Stimulated activated CD8-positive, alpha-beta memory T cell treated with anti-CD3 and anti-CD28 coated beads, Interleukin-2, amount 100 ng/mL, for 48 hours (primary cell): ENCODE measurements around the gene FGD6.
"Not testable (repeated sequence)": the region's sequence is repeated elsewhere in the genome, so short reads cannot be mapped to it uniquely, and the experiment has no call there.

ENCODE experiments used
- DNase-seq, 2 donors: peaks; one replicate each; pipeline ENCODE4 v3.0.0-alpha.2; 2020; ENCODE audit warnings: low read depth in 2 of 2

FGD6 gene

DNA sequence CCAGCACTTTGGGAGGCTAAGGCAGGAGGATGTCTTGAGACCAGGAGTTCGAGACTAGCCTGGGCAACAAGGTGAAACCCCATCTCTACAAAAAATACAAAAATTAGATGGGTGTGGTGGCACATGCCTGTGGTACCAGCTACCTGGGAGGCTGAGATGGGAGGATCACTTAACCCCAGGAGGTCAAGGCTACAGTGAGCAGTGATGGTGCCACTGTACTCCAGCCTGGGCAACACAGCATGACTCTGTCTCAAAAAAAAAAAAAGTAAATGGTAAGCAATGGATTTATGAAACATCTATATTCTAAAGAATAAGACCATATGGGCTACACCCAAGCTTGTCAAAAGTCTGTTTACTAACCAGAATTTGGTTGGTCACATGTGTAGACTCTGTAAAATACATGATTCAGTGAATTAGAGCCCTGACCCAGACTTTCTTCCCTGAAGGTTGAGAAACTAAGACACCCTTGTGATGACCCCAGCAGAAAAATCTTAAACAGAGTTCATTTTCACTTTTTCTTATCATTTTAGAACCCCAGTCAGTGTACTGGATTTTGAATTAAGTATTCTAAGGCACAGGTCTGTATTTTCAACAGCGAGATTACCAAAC, 12.1 kb downstream of the FGD6 start:
- no peak for DNase-seq

DNA sequence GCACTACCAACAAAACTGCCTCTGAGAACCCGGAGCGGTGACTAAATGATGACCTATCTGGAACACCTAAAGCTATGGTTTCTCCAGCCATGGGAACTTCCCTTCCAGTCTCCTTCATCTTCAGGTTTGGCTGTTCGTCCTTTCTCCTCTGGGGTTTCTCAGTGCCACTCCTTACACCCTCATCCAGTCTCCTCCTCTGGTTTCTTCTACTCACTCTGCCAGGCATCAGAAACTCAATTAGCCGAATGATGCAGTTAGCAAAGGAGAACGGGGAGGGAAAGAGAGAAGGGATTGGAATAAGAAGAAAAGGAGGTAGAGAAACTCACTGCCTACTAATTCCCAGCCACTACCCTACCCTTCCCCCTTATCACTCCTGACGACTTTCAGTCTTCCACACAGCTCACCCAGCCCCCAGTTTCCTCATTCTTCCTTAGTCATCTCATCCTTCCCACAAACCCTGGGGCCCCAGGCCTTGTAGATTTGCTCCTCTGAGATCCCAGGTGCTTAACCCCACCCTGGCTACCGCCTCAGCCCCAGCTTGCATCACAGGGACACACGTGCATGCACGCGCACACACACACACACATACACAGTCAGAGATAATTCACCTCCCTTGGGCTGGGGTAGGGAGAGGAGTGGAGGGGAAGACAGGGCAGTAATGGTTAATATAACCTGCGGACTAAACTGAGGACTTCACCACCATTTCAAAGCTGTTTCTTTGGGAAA, 13.0 kb downstream of the FGD6 start:
- DNase-seq: no peak

DNA sequence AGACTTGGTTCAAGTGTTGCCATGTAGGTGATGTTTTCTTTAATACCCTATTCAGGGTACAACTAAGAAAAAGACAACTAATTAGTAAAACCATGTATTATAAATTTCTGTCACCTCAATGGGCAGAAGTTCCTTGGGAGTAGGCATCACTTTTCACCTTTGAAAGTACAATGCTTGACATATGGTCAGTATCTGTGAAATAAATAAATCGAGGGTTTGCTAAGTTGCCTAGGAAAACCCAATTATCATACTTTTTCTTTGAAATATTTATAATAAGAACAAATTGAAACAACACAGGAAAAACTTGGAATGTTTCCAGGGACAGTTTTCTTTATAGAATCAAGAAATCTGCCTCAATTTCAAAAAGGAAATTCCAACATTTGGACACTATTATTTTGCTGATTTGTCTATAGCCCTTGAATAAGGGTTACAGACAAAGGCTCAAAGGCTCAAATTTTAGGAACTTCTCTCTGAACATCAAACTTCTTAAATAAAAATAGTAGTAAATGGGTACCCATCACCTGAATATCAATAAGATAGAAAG, 13.7 kb downstream of the FGD6 start:
- no peak for DNase-seq

DNA sequence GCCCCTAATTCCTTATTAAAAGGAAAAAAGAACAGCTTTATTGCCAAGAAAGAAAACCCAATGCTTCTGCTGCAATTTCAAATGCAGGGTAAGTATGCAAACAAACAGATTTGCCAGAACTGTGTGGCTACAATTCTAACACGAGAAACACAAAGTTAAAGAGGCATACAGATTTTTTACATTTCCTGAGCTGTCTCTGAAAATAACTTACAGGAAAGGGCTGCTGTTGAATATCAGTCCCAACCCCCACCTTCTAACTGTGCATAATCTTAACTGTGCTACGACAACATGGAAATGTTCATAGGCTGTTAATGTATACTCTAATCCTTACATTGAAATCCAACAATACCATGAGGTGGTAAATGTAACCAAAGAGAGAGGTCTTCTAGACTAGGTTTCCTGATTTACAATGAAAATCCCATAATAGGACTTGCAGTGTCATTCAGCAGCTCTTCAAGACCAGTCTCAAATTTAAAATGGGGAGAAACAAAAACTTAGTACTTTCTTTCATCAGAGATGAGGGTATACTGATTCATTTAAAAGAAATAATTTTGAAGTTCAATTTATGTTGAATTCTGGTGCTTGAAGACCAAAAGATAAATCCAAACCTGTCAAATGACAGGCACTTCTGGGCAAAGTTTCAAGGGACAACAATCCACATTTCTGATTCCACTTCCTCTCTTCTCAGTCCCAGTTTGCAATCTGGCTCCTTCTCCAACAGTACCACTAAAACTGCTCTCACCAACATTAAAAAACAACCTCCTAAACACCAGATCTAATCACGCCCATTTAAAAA, 14.4 kb downstream of the FGD6 start:
- no peak for DNase-seq

DNA sequence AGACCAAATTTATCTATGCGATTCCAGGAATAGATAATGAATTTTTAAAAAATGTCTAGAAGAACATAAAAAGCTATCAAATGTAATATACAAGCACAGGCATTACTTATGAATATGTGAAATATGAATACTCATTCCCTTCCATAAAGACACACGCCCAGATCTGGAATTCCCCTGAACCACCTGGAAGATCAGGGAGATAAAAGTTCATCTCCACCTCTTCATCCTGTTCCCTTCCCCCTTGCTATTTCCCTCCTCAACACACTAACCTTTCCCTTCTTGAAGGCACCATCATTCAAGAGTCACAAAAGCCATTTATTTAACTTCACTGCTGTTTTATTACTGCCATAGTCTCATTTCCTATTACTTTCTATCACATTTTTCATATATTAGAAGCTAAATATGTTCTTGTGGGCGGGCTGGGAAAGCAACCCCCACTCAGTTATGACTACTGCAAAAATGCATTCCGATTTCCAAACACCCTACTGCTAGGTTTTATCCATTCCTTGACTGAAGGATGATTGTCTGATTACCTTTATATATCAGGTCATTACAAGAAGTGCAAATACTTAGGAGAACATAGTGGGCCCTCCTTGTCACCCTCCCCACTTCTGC, 16.1 kb downstream of the FGD6 start:
- DNase-seq: no peak

DNA sequence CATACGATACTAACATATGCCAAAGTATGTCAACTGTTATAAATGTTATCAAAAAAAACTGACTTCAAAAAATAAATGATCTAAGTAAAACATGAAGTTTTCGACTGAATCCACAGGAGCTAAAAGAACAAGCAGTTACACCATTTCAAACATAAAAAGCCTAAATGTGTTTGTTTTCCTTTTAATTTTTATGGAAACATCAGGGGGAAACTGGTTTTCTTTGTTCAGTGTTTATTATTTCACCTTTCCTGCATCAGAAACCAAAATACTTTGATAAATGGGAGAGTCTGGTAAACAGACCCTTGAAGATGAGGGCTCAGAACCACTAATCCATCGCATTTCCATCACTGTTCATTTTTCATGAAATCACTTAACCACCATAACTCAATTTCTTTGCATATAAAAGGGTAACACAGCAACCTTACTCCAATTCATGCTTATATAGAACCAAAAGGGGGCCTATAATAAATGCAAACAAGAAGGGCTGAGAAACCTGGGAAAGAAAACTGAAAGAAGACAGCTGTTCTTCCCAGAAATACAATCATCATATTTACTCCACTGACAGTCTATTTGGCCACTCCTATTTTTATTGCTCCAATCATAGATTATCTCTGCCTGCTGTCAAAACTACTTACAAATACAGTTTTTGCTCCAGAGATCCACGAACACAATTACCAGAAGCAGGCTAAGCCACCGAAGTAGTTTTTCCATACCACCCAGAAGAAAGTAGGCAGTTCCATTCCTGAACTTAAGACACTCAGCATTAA, 17.0 kb downstream of the FGD6 start:
- DNase-seq: no peak

DNA sequence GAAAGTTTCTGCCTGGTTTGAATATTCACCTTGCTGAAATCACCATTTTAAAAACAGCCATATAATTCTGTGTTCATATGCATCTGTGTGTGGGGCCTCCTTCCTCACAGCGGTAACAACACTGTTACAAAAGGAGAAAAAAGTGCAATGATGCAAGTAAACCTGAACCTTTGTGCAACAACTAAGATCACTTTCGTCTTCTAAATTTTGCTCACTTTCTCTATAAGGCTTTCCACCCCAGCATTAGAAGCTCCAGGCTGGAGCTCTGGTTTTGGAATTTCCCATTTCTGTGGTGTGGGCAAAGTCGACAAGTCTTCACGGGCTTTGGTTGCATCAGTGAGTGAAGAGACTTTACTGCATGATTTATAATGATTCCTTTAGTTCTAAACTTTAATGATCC, 18.4 kb downstream of the FGD6 start:
- DNase-seq: no peak

DNA sequence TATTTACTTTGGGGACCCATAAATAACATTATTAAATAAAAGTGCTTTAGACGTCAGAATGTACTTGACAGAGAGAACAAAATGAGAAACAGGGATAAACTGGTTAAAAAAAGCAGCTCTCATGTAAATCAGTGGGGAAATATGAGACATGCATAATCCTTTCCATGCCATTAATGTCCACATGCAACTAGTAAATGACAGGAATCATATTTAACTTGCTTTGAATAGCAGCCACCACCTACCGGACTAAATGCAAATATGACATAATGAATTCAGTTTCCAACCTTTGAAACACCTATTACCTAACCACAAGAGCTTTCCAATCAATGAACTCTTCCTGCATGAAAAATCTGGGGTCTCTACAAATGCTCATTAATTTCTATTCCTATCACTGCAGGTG, 19.6 kb downstream of the FGD6 start:
- DNase-seq: no peak

DNA sequence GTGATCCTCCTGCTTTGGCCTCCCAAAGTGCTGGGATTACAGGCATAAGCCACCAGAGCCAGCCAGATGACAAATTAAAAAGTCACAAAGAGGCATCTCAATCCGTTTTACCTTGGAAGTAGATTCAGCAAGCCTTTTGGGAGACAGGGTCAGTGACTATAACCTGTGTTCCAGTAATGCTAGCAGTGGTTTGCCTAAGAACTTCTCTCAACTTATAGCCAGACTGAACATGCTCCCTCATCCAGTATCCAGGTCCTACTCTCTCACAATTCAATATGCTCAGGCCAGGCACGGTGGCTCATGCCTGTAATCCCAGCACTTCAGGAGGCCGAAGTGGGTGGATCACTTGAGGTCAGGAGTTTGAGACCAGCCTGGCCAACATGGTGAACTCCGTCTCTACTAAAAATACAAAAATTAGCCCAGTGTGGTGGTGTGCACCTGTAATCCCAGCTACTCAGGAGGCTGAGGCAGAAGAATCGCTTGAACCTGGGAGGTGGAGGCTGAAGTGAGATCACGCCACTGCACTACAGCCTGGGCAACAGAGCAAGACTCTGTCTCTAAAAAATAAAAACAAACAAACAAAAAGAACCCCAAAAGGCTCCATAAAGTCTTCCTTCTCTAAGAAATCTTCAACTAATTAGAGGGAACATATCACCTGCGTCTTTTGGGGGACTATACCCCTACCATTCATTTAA, 20.2 kb downstream of the FGD6 start:
- DNase-seq: not testable (repeated sequence)

DNA sequence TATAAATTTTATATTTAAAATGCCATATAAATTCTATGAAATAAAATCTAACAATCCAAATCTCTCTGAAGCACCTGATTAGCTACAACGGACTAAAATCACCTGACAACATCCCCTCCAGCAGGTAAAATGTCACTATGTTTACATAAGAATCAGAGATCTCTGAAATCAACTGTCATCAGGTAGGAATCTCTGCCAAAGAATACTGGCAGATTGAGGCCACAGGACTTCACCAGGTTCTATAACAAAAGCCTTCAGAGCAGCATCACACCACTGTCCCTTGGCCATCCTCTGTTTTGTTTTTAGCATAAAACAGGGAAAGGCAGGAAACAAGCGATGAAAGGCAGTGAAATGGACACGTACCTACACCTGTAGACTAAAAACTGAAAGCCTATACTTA, 22.1 kb downstream of the FGD6 start:
- DNase-seq: no peak

DNA sequence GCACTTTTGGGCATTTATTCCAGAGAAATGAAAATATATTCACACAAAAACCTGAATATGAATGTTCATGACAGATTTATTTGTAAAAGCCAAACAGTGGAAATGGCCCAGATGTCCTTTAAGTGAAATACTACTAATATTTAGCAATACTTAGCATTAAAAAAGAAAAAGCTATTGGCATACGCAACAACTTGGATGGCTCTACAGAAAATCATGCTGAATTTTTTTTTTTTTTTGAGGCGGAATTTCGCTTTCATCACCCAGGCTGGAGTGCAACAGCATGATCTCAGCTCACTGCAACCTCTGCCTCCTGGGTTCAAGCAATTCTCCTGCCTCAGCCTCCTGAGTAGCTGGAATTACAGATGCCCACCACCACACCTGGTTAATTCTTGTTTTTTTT, 24.1 kb downstream of the FGD6 start:
- no peak for DNase-seq

DNA sequence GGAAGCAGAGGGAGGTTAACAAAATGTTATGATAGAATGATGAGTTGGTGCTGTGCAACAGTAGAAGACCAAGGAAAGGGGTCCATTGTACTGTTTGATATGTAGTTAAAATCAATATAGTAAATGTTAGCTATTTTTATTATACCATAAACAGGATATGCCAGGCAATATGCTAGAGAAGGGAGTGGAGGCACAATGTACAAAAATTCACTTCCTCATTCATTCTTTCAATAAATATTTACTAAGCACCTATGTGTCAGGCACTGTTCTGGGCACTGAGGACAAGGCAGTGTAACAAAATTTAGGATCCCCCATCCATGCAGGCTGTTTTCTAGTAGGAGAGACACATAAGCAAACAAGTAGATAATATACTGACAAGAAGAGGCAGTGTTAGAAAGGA, 25.0 kb downstream of the FGD6 start:
- no peak for DNase-seq

DNA sequence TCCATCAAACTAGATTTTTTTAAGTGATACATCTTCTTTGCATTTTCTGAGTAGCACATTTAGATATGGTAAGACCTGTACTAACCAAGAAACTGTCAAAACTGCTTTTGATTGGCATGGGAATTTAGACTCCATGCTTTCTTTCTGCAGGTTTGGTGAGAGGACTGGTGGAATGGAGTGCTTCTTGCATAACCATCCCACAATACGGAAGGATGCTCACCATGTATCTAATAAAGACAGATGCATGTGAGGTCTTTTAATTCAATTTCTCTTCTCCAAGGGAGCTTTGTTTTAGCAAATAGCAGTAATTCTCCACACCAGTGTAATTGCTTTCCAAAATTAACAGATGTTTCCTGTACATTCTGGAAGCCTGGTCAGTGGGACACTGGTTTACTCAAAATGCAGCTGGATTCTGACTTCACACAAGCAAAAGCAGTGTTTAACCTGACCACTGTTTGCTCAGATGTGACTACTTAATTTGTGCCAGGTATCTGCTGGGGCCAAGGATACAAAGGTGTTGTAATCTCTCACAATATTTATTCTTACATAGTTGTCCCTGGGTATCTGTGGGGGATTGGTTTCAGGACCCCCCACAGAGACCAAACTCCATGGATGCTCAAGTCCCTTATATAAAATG, 26.1 kb downstream of the FGD6 start:
- DNase-seq: no peak

DNA sequence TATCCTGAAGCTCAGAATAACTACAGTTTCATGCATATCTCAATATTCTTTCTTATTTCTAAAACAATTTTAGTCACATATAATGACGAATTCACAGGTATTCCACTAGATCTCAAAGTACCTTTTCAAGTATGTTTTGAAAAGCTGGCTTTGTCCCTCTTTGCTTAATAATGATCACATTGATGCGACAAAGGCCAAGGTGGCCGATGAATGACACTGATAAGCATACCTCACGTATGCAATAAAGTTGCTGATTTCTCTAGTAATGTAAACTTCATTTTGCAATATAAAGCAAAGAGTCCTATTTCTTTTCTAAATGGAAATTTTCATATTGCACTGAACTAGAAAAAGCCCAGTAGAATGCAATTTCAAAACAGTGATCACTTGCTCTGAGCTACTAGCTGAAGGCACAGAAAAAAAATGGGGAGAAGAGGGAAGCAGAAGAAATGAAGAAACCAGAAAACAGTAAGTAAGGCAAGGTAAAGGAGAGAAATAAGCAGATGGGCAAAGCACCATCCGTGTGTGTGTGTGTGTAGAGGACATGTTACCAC, 29.3 kb downstream of the FGD6 start:
- DNase-seq: no peak

DNA sequence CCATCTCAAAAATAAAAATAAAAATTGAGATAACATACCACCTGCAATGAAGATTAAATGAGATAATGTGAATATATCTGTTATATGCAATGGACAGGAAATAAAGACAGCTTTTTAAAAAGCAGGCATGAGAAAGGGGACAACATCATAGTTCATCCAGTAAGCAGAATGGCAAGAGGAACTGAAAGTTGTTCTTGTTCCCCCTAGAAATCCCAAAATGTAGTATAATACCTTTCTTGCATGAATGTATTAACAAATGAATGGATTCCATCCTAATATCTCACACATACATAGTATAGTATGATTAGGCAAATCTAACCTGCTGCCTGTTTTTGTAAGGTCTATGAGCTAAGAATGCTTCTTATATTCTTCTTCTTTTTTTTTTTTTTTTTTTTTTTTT, 31.4 kb downstream of the FGD6 start:
- no peak for DNase-seq

DNA sequence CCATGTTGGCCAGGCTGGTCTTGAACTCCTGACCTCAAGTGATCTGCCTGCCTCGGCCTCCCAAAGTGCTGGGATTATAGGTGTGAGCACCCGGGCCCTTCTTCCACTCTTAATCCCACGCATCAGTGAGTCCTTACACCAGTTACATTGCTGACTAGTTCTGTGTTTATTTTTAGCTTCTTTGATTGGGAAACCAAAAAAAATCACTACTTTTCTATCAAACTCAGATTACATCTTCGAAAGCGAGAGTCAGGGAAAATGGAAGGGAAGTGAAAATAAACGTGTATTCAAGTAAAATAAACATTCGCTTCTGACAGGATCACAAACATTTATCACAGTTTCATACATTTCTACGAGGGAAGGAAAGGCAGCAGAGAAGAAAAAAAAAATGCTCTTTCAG, 32.2 kb downstream of the FGD6 start:
- no peak for DNase-seq

DNA sequence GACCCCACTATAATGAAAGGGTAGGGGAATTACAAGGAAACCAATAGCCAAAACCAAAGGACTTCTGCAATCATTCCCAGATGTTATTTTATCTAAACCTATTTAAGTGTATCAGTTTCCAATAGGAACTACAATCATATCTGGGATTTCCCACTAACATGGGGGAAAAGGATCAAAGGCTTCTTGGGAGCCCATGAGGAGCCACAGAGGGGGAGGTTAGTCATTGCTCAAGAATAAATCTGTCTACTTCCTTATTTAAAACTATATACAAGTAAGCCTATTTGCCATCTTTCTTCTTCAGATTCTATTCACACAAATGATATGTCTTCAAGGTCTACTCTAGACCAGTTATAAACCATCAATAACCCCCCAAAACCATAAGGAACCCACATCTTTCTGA, 33.1 kb downstream of the FGD6 start:
- no peak for DNase-seq

DNA sequence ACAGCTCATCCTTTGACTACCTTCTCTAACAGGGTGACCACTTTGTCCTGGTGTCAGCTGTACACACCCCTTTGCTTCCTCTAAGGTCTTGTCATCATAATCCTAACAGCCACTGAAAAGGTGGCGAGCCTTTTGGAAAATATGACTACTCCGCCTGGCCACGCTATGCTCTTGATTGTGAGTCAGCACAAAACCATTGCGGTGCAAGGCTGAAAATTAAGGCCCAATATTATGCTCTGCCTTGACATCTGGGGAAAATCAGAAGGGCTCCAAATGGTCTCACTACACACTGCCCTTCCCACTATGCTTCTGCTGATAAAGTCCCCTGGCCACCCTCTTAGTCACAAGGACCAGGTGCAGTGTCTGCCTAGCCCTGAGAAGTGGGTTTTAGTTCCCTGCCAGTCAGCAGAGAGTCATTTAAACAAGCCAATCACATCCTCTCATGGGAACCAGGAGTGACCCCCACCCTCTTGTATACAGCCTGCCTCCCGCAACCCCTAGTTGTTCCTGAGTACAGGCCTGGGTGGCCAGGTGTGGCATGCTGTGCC, 34.3 kb downstream of the FGD6 start:
- DNase-seq: no peak

DNA sequence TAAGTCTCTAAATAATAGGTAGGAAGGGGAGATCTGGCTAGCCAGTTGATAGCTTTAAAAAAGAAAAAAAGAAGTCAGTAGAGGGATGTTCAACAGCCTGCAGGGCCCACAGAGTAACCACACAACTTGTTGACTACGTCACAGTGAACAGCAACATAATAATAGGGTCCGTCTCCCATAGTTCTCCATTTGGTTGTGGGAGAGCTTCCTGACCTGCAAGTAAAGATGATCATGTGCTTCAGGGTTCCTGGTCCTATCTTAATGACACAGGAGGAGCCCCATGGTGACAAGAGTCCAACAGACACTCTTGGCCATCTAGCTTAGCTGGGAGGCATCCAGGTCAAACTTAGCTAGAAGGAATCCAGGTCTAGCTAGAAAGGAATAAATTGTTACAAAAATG, 36.2 kb downstream of the FGD6 start:
- DNase-seq: no peak

DNA sequence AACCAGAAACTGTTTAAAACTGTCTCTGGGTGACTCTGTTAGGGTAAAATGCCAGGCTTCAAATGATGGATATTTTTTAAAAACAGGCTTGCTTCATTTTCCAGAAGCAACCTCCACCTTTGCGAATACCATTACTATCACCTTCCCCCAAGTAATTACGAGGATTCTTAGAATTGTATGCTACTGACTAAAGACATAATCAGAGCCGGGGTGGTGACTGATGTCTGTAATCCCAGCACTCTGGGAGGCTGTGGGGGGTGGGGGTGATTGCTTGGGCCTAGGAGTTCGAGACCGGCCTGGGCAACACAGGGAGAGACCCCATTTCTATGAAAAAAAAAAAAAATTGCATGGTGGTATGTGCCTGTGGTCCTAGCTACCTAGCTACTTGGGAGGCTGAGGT, 38.3 kb downstream of the FGD6 start:
- DNase-seq: no peak
